RKO (cell line): ENCODE data around the gene VGF.
A peak's percentile ranks its signal among the peaks of the same experiment; 100 is the strongest.

Experiments
- DNase-seq: peaks from one replicate; pipeline ENCODE4 v3.0.0-alpha.2; 2016; ENCODE audit warnings: low spot score

VGF gene

GRCh38 chr7:101185258-101185839, 20.0 kb upstream of the VGF start:
- peak; percentile 66 for DNase-seq

GRCh38 chr7:101180130-101180755, 14.9 kb upstream of the VGF start, which contains the start of gene NAT16:
Gene NAT16 (minus strand): TSS chr7:101180293. CDS start chr7:101174807, 5,486 bp downstream.
- no peak for DNase-seq

GRCh38 chr7:101179713-101180112, 14.3 kb upstream of the VGF start:
- DNase-seq, result no peak

DNA sequence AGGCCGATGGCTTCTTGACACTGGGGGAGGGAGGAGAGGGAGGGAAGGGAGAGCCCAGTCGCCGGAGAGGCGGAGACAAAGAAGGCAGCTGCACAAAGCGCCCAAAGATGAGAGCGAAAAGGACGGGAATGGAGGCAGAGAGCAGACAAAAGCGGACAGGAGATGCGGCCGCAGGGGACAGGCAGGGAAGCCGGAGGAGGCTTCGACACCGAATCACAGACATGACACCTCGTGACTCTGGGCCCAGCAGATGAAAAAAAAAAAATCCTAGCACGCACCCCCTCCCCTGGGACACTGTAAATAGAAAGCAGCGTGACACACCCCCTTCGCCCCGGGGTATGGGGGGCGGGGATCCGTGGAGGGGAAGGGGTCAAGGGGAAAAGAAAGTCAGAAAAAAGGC, 13.7 kb upstream of the VGF start:
- DNase-seq, result no peak

DNA sequence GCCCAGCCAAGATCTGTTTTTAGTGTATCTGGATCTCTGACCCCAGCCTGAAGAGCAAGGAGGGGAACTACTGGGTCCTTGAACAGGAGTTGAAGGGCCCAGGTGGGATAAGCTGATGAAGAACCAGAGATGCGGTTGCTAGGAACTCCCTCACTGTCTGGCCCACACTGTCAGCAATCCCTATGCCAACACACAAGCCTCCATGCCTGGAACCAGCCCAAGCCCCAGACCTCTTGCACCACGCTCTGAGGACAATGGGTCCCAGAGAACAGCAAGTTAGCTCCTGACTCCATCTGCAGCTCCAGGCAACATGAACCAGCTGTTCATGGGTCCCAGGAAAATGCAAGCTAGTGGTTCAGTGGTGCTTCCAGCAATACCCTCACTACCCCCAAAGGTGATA, 12.3 kb upstream of the VGF start:
- DNase-seq, result no peak

DNA sequence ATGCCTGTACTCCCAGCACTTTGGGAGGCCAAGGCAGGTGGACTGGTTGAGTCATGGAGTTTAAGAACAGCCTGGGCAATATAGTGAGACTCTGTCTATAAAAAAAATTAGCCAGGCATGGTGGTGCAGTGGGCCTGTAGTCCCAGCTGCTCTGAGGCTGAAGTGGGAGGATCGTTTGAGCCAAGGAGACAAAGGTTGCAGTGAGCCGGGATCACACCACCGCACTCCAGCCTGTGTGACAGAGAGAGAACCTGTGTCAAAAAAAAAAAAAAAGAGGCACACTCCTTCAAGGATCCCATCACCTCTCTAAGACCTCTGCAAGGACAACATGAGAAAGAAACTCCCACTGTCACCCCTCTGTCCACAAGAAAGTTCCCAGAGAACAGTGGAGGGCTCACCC, 10.3 kb upstream of the VGF start:
- DNase-seq, result no peak

GRCh38 chr7:101174322-101174854, 9.0 kb upstream of the VGF start:
- DNase-seq, result no peak

DNA sequence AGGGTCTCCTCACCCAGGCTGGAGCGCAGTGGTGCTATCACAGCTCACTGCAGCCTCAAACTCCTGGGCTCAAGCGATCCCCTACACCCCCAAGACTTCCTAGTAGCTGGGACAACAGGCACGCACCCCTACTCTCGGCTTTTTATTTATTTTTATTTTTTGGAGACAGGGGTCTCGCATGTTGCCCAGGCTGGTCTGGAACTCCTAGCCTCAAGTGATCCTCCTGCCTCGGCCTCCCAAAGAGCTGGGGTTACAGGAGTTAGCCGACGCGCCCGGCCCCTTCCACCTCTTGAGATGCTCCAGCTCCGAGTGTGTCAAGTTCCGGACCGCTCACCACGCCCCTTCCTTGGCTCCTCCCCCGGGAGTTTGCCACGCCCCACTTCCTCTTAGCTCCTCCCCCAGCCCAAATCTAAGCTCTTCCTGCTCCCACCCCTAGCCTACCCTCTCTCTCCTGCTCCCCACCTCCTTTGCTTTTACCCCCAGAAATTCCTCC, 8.4 kb upstream of the VGF start:
- DNase-seq, result peak; percentile 87

DNA sequence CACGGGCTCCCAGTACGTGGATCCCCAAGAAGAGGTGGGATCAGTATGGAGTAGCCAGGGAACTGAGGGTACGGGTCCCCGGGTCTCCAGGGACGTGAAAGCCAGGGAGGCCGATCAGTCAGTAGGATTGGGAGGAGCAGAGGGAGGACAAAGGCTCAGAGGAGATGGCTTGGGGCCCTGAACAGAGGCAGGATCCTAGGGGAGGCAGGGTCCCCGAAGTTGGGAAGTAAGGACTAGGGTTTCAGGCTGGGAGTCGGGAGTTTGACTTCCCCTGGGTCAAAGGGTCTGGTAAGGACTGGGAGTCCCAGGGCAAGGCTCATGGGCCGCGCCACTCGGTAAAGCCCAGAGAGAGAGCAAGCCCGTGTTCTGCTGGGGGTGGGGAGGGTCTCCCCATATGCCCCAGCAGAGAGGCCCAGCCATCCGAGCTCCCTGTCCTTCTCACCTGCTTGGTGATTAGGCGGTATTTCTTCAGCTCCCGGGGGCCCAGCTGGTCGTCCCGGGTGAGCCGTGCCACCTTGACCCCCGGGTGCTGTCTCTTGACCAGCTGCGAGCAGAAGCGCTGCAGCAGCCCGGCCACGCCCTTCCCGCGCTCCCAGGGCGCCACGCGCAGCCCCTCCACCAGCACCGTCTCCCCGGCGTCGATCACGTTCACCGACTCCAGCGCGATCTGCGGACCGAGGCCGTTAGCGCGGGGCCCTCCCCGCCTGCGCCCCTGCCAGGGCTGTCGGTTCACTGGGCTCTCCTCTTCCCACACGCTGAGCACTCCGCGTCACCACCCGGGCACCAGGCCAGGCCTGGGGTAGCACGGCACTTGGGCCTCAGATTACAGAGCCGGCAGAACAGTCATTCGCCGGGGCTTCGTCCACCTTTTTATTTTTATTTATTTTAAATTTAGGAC, 7.7 kb upstream of the VGF start:
- peak; percentile 92 for DNase-seq

DNA sequence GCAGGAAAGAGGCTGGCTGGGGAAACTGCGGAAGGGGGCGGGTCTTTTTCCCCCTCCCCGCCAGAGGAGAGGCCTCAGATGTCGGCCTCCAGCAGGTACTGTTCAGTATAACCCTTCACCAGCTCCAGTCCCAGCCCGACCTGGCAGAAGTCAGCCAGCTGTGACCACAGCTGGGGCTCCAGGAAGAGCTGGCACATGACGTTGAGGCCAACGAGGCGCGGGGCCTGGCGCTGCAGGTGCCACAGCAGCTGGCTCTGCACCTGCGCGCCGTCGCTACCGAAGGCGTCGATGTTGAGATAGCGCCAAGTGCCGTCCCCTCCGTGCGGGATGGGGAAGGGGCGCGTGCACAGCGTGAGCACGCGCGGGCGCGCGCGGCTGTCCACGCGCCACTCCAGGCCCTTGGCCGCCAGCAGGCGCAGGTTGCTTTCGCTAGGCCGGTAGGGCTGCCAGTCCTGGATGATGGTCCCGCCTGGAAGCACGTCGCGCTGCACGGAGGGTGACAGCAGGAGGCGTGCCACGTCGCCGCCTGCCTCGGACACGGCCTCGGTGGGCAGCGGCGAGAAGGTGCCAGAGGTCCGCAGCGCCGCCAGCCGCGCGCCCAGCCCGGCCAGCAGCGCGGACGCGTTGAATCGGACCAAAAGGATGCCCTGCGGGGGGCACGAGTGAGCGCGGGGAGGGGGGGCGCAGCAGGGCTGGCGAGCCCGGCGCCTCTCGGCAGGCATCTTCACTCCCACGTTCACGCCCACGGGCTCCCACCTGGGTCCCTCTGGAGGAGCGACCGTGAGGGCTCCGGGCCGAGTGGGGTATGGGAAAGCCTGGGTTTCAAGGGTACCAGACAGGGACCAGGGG, 6.9 kb upstream of the VGF start:
- no peak for DNase-seq

GRCh38 chr7:101171442-101171837, 6.1 kb upstream of the VGF start:
- no peak for DNase-seq

- DNase-seq, result no peak
Measured at GRCh38 chr7:101170617-101171441, 5.5 kb upstream of the VGF start.

GRCh38 chr7:101169838-101170551, 4.6 kb upstream of the VGF start:
- DNase-seq, result peak; percentile 78

DNA sequence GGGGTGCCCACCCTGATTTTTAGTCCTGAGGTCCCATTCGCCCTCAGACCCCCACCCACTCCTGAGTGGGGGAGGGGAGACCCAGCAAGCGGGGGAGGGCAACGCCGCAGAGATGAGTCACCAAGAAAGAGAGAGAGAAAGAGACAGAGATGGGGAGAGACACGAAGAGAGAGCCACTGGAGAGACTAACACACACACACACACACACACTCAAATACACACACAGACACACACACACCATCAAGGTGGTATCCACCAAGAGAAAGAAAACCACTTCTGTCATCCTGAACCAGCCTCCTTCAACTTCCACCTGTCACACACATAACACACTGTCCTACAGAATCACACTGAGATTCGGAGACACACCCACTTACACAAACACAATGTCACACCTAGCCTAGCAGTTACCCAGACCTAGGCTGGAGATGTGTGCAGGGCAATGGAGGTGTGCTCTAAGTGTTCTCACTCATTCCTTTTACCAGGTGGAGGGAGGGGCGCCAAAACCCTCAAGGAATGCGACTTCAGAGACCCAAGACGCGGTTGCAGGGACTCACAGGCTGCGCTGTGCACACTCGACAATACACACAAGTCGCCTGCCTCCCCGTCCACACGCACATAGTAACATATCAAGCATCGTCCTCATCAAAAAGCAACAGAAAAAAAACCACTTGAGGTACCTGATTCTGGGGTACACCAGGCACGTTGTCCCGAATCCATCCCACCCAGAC, 3.9 kb upstream of the VGF start:
- no peak for DNase-seq

DNA sequence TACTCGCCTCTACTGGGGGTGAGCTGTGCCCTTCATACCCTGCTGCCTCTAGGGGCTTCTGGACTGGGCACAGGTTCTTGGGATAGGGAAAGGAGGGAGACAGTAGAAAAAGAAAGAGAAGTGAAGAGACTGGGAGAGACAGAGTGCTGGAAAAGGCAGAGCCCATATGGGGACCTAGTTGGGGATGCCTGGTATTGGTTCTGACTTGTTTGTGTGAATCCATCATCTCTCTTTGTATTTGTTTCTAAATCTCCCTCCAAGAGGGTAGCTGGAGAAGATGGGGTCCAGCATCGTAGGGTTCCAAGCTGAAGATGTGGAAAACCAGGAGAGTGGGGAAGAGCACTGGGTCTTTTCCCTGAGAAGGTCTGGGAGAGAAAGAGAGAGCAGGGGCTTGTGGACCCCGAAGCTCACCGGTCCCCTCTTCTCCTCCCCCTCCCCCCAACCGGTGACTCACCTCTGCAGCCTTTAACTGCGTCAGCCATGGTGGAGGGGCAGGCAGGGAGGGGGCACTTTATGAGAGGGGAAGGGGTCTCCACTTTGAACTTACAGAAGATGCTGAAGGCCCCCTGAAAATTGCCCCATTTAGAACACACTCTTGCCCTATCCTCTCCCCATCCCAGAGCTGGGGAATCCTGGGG, 3.2 kb upstream of the VGF start:
- no peak for DNase-seq

GRCh38 chr7:101167645-101168411, 2.5 kb upstream of the VGF start:
- no peak for DNase-seq

- DNase-seq, result no peak
Measured at GRCh38 chr7:101166909-101167644, 1.7 kb upstream of the VGF start.

- DNase-seq, result no peak
Measured at GRCh38 chr7:101166648-101166908, 1.2 kb upstream of the VGF start.
